PFSK-1 (cell line): Measurements from ENCODE around the gene IPCEF1.

Experiments used
- FOXP2 ChIP-seq: optimal IDR thresholded peaks from 2 replicates; pipeline ENCODE3; 2011; ENCODE audit warnings: borderline replicate concordance, control low read depth, inconsistent platforms; ENCODE audit not compliant: insufficient read depth; ENCODE audit errors: extremely low read length, extremely low read depth
- POLR2AphosphoS5 ChIP-seq: IDR thresholded peaks from 2 replicates; pipeline ENCODE4 v1.6.1; 2012; ENCODE audit warnings: low read depth, mild to moderate bottlenecking, control low read depth, low read length, moderate library complexity
- SIN3A ChIP-seq: IDR thresholded peaks from 2 replicates; pipeline ENCODE4 v1.6.1; 2012; ENCODE audit warnings: mild to moderate bottlenecking, low read length, moderate library complexity, borderline replicate concordance; ENCODE audit not compliant: insufficient read depth
- TAF1 ChIP-seq: IDR thresholded peaks from 2 replicates; pipeline ENCODE4 v1.6.1; 2012; ENCODE audit warnings: low read length, control low read depth, borderline replicate concordance; ENCODE audit not compliant: insufficient read depth
- TF ChIP-seq, protein P1 (sequence below), 2 experiments: IDR thresholded peaks; 2 replicates each; pipeline versions ENCODE4 v1.6.1 to v1.8.0; 2011 to 2012; ENCODE audit warnings: low read depth in 2 of 2, low read length in 2 of 2, control low read depth in 1 of 2, inconsistent platforms in 1 of 2, mild to moderate bottlenecking in 1 of 2, moderate library complexity in 1 of 2; ENCODE audit not compliant: insufficient read depth in 1 of 2

DNA sequence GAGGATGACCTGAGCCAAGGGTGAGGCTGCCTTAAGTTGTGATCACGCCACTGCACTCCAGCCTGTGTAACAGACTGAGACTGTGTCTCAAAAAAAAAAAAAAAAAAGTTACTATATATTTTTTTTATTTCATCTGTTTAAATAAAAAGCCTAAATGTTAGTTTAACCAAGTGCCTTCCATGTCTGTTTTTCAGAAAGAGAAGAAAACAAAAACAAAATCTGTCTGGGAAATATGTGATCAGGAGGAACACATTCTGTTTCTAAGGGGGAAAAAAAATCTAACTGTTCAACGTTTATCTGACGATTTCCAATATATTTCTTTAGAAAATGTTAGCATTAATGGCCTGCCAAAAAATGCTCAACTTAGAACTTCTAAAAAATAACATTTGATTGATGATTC, 147.0 kb downstream of the IPCEF1 start:
- TF ChIP-seq POLR2AphosphoS5 (no peak), SIN3A (no peak), TAF1 (no peak), FOXP2 (no peak)
- TF ChIP-seq, protein P1, sequence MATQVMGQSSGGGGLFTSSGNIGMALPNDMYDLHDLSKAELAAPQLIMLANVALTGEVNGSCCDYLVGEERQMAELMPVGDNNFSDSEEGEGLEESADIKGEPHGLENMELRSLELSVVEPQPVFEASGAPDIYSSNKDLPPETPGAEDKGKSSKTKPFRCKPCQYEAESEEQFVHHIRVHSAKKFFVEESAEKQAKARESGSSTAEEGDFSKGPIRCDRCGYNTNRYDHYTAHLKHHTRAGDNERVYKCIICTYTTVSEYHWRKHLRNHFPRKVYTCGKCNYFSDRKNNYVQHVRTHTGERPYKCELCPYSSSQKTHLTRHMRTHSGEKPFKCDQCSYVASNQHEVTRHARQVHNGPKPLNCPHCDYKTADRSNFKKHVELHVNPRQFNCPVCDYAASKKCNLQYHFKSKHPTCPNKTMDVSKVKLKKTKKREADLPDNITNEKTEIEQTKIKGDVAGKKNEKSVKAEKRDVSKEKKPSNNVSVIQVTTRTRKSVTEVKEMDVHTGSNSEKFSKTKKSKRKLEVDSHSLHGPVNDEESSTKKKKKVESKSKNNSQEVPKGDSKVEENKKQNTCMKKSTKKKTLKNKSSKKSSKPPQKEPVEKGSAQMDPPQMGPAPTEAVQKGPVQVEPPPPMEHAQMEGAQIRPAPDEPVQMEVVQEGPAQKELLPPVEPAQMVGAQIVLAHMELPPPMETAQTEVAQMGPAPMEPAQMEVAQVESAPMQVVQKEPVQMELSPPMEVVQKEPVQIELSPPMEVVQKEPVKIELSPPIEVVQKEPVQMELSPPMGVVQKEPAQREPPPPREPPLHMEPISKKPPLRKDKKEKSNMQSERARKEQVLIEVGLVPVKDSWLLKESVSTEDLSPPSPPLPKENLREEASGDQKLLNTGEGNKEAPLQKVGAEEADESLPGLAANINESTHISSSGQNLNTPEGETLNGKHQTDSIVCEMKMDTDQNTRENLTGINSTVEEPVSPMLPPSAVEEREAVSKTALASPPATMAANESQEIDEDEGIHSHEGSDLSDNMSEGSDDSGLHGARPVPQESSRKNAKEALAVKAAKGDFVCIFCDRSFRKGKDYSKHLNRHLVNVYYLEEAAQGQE (IDR thresholded peaks at IDR 0.05; ENCODE audit: insufficient read depth in 1 of 2, low read depth in 2 of 2, low read length in 2 of 2) = no peak
